ENCODE data around the gene IRF1.

Gene IRF1

DNA sequence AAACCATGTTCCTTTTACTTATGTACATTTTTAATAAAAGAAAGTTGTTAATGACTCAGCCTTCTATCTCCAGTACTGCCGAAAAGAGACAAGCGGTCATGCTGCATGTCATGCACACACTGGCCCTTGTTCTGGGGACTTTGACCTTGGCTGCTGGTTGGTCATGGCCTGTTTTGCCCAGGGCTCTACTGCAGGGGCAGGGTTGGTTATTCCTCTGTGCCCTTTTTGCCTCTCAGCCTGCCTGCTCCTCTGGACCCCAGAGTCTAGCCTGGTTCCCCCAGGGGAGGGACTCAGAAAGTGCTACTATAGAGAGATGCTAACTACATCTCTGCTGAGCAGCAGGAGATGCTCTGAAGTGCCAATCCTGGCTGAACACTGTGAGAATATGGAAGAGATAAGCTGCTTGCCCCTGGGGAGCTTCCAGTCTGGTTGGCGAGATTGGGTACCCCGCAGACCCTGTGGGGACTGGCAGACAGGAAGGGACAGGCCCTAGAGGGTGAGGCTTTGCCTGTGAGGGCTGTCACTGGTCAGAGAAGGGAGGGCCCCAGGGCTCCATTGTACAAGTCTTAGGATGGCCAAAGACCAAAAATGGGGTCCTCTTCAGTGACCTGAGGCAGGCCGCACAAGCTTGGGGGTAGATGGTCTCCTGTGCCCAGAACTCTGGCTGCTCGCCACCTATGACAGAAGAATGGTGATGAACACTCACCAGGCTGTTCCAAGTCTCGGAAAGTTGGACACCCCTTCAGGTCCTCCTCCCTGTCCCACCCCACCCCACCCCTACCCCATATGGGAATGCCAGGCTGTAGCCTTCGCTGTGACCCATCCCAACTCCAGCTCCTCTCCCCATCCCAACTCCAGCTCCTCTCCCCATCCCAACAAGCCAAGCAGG, 14.3 kb downstream of the IRF1 start:
- DNase-seq (ENCODE audit: low read depth in 1 of 2, low spot score in 1 of 2): no peak

DNA sequence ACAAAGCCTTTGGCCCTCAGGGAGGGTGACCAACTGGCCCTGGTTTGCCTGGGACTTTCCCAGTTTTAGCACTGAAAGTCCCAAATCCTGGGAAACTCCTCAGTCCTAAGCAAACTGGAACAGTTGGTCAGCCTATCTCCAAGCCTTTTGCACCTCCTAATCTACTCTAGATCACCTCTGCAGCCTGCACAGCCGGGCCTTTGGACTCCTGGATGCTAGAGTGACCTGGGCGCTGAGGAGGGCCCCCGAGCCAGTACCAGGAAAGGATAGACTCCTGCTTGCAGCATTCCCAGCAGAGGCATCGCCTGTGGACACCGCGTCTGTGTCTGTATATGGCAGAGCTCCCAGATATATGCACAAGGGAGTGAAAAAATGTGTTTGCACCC, 15.1 kb downstream of the IRF1 start:
- DNase-seq (ENCODE audit: low read depth in 1 of 2, low spot score in 1 of 2): no peak

DNA sequence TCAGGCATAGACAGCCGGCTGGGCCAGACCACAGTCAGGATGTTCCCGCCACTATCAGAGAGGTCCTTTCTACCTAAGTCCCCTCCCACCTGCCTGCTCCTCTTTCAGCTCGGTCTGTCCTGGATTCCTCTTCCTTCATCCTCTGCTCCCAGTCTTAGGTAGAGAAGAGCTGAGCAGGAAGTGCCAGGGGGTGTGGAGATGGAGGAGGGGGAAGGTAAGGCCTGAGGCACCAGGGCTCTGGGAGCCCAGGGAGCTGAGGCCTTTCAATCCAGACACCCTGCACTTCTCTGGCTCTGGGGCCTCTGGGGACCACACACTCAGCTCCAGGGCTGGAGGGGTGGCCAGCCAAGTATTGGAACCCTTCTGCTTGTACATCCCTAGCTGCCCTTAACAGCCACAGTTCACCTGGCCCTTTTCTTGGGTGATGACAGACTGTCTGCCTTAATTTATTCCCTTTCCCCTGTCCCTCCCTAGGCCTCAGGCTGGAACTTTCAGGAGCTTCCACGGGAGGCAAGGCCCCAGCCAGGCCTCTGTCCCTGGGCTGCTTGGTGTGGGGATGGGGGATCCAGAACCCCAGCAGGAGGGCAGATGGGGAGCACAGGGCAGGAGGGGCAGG, 15.6 kb downstream of the IRF1 start:
- DNase-seq (ENCODE audit: low read depth in 1 of 2, low spot score in 1 of 2): no peak

DNA sequence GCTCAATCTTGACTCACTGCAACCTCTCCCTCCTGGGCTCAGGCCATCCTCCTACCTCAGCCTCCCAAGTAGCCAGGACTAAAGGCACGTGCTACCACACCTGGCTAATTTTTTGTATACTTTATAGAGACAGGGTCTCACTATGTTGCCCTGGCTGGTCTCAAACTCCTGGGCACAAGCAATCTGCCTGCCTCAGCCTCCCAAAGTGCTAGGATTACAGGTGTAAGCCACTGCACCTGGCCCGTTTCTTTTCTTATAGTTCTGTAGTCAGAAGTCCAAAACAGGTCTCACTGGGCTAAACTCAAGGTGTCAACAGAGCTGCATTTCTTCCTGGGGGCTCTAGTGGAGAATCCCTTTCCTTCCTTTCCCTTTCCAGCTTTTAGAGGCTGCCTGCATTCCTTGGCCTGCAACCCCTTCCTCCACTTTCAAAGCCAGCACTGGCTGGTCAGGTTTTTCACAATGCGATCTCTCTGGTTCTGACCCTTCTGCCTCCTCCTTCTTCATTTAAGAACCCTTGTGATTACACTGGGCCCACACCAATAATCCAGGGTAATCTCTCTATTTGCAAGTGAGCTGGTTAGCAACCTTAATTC, 16.3 kb downstream of the IRF1 start:
- DNase-seq (ENCODE audit: low read depth in 1 of 2, low spot score in 1 of 2): no peak

DNA sequence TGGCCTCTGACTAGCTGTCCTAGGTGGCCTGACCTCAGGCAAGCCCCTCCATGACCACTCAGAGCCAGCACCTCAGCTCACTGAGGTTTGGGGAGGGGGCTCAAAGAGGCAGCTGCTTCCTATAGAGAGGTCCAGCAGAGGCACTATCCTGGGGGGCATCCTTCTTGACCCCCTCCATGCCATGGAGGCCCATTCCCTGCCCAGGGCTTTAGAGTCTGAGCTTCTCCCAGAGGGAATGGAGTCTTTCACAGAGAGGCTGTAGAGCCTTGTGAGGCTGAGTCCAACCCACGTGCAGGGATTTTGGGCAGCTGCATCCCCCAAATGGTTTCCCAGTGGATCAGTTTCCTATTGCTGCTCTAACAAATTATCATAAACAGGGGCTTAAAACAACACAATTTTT, 16.9 kb downstream of the IRF1 start:
- DNase-seq (ENCODE audit: low read depth in 1 of 2, low spot score in 1 of 2): no peak

DNA sequence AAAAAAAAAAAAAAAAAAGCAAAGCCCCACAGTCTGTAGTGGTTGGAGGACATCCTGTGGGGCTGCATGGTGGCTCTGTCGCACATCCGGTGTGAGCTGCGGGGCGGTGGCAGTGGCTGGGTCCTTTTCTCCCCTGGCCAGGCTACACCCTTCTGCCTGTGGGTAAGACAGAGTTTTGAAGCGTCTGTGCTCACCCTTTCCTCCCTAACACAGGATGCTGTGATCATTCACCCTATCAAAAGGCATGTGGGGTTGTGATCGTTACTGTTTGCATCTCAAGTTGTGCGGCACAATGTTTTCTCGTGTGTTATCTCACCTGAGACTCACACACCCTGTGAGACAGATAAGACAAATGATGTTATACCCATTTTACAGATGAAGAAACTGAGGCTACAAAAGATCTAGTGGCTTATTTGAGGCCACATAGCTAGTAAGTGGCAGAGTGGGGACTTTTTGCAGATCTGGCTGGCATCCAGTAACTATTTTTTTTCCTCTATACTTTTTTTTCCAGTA, 17.5 kb downstream of the IRF1 start:
- DNase-seq (ENCODE audit: low read depth in 1 of 2, low spot score in 1 of 2): peak in 1 of 2 donors; percentile 70

DNA sequence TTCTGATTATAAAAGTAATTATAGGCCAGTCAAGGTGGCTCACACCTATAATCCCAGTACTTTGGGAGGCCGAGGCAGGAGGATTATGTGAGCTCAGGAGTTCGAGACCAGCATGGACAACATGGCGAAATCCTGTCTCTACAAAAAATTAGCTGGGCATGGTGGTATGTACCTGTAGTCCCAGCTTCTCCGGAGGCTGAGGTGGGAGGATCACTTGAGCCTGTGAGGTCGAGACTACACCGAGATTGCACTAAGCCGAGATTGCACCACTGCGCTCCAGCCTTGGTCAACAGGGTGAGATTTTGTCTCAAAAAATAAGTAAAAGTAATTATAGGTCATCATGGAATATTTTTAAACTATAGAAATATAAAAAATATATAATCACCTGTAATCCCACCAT, 18.1 kb downstream of the IRF1 start:
- no peak for DNase-seq (ENCODE audit: low read depth in 1 of 2, low spot score in 1 of 2)

DNA sequence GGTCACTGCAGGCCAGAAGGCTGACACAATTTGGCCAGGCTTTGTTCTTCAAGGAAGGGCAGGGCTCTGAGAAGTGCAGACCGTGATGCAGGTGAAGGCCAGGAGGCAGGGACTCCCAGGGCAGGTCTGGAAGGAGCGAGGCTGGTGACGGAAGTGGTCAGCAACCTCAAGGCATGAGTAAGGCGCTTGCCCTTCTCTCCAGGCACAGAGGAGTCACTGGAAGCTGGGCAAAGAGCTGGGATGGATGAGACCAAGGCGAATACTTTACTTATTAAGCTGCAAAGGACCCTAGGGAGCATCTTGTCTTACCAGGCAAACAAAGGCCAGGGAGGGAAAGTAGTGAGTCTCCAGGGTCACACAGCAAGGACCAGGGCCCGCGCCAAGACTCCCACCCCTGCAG, 18.6 kb downstream of the IRF1 start:
- no peak for DNase-seq (ENCODE audit: low read depth in 1 of 2, low spot score in 1 of 2)

DNA sequence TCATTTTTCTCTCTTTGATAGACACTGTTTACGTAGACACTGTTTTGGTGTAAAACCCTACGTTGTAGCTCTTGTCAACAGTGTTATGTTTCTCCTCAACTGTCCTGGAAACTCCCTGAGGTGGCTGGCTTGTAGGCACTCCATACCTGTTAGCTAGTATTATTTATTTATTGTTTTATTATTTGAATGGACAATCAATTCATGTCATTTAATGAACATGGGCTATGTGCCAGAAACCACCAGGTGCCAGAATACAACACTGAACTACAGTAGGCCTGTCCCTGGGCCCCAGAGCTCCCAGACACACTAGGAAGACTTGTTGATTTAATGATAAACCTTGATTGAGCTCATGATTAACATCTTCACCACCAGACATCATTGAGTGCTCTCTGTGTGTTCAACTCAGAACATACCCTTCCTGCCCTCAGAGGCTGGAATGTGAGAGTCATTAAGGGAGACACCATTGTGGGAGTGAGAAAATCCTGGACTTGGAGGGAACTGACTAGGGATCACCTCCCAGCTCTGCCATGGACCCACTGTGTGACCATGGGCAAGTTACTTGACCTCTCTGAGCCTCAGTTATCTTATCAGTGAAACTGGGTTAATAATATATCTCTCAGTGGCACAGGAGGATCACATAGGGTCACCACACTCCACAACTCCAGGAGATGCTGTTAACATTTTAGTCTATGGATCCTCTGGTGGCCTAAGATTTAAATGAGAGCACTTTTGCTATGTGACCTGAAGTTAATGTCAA, 19.2 kb downstream of the IRF1 start:
- DNase-seq (ENCODE audit: low read depth in 1 of 2, low spot score in 1 of 2): no peak

DNA sequence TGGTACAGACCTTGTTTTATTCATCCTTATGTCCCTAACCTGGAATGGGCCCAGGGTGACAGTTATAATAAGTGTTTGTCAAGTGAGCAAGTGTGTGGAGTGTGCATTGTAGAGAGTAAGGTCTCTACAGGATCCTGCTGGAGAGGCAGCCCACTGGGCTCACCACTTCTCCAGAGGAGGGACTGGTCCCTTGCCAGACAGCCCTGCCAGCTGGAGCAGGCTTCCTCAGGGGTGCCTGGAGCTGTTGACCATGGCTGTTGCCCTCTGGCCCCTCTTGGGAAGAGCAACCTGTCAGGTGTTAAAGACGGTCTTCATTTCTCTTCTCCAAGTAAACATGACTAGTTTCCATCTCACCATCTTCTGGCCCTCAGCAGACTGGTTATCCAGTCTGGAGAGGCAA, 20.0 kb downstream of the IRF1 start:
- DNase-seq (ENCODE audit: low read depth in 1 of 2, low spot score in 1 of 2): no peak

DNA sequence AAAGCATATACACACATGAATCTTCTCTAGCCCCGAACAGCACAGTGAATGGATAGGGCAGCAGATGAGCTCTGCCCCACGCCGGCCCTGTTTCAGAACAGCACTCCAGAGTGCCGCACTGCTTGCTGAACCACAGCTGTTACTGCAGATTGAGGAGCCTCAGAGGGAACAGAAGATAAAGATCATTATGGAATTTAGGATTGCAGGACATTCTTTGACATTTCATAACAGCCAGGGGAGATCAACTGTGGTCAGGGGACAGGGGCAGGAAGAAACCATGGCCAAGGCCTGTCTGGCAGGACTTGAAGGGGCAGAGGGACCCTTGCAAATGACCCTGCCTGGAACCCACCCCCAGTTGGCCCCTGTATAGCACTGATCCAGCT, 20.6 kb downstream of the IRF1 start:
- no peak for DNase-seq (ENCODE audit: low read depth in 1 of 2, low spot score in 1 of 2)

DNA sequence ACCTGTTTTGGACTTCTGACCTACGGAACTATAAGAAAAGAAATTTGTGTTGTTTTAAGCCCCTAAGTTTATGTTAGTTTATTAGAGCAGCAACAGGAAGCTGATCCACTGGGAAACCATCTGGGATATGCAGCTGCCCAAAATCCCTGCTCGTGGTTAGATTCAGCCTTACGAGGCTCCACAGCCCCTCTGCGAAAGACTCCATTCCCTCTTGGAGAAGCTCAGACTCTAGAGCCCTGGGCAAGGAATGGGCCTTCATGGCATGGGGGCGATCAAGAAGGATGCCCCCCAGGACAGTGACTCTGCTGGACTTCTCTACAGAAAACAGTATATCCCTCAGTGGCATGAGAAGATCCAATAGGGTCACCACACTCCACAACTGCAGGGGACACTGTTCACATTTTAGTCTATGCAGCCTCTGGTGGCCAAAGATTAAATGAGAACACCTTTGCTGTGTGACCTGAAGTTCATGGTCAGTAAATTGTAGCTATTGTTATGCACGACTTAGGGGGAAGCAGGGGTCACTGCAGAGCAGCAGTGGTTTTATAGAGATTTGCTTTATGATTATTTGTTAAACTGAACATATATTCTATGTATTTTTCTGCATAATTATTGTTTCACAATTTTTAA, 21.1 kb downstream of the IRF1 start:
- no peak for DNase-seq (ENCODE audit: low read depth in 1 of 2, low spot score in 1 of 2)

DNA sequence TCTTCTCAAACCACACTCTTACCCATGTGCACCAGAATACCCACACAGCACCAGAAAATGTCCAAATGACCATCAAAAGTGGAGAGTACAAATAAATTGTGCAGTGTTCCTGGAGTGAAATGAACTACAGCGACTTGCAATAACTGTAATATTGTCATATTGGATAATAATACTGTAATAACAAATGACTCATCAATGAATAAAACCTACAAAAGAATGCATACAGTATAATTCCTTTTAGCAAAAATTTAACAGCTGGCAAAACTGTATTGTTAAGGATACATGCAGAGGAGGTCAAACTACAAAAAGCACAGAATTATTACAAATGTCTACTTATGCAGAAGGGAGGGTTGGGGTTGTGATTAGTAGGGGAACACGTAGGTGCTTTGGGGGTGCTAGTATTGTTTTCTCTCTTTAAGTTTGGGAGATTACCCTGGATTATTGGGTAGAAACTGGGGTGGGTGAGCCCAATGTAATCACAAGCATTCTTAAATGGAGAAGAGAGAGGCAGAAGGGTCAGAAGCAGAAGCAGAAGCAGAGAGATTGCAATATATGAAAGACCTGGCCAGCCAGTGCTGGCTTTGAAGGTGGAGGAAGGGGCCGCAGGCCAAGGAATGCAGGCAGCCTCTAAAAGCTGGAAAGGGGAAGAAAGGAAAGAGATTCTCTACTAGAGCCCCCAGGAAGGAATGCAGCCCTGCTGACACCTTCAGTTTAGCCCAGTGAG, 21.8 kb downstream of the IRF1 start:
- DNase-seq (ENCODE audit: low read depth in 1 of 2, low spot score in 1 of 2): no peak

DNA sequence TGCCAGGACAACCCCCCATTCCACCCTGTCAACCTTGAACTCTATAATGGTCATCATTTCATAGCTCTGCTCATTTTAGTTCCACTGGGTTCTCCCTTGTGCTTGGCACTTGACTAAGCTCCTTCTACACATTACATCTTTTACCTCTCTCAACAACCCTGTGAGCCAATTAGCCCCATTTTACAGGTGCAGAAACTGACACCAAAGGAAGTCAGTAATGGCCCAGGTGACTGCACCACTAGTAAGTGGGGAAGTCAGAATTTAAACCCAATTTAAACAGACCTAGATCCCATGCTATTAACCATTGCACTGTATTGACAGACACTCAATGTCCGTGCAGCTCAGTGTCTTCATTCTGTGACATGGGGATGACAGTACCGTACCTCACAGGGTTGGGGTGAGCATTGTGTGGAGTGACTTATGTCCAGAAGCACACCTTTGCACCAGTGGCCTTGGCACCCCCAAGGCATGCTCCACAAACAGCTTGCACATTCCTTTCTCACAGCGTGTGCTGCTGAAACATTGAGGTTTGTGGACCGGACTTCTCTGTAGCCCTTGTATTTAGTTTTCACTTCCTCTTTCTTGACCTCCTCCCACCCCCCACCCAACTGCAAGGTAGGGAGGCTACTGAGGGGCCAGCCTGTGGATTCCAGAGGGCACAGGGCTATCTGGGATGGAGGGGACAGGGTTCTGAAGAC, 23.1 kb downstream of the IRF1 start:
- no peak for DNase-seq (ENCODE audit: low read depth in 1 of 2, low spot score in 1 of 2)

DNA sequence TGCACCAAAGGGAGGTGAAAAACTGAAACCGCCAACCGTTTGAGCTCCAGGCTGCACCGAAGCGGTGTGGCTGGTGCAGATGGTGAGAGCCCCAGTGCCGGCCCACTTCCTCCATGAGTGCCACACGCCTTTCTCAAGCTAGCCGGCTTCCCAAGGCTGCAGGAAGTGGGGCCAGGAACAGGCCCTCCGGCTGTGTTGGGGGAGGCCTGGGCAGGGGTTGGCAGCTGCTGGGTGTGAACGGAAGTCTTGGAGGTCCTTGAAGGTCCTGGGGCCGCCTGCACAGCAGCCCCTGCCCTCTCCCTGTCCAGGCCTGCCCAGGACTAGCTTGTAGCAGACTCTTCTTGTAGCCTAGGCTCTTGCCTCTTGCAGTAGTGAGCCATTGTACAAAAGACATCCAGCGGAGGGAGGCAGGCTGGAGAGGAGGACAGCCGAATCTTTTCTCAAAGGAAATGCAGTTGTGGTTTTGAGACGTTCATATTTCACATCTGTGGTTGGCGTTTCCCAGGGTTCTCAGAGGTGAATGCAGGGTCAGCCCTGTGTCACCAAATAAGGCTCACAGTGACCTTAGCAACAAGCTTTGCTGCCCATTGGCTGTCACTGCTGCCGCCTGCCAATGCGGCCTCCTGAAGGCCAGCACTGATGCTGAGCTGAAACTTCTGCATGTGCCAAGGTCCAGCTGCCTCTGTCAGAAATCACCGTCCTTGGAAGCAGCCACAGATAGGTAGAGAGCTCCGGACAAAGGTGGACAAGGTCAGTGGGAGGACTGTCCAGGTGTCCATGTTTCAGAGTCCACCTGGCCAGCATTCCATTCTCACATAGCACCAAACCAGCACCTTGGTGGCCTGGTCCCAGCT, 23.9 kb downstream of the IRF1 start:
- DNase-seq (ENCODE audit: low read depth in 1 of 2, low spot score in 1 of 2): no peak

DNA sequence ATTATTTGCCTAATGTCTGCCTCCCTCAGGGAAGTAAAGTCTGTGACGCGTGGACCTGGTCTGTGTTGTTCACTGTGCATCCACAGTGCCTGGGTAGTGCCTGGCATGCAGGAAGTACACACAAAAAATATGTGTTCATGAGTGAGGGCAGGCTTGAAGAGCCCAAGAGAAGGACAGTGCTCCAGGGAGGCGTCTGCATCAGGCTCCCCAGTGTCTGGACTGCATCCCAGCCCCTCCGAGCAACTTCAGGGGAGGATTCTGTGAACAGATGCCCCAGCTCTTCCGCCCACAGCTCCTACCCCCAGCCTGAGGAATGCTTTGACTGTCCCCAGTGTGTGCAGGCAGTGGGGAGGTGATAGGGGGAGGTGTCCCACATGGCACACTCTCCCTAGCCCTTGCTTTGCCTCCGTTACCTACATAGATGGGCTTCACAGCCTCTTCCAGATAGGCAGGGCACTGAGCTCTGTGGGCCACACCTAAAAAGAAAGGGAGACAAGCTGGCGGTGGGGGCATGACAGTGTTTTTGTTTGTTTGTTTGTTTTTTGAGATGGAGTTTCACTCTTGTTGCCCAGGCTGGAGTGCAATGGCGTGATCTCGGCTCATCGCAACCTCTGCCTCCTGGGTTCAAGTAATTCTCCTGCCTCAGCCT, 25.4 kb downstream of the IRF1 start:
- no peak for DNase-seq (ENCODE audit: low read depth in 1 of 2, low spot score in 1 of 2)

DNA sequence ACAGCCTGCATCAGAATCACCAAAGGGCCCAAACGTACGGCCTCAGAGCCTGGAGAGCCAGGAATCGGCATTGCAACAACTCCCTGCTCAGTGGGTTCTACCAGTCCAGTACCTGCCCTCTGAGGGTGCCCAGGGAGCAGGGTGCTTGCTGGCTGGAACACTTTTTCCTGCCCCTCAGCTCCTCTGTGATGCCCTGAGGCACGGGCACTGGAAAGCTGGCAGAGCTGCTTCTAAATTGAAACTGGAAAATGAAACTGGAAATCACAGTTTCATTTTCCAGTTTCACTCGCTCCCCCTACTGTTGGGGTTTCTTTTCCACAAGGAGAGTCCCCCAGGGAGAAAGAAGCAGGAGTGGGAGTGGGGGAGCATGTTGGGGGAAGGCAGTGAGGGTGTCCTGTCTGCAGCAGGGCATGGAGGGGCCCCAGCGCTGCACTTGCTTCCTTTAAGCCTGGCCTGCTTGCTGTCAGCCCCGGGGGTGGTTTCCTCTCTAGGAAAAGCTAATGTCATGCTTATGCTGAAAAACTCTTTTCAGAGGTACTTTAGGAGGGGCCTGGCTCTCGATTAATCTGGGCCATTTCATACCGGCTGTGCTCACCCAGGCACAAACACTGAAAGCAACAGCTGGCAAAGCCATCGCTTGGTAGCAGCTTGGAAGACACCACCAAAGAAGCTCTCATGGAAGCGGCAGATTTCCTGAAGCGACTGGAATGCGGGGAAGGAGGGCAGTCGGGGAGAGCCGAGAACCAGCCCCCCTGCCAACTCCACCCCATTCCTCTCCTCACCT, 26.2 kb downstream of the IRF1 start:
- no peak for DNase-seq (ENCODE audit: low read depth in 1 of 2, low spot score in 1 of 2)

DNA sequence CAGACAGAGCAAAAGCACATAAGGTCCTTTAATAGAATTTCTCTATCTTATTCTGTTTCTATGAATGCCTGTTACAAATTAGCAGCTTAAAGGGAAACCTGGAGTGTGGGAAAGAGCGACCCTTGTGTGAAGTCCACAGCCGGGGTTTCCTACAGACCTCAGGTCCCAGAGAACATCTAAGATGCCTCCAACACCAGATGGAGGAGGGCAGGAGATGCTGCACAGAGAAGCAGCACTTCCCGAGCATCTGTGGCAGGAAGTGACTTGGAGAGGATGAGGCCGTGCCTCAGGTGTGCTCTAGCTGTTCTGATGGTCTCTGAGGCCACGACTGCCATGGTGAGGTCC, 26.8 kb downstream of the IRF1 start:
- no peak for DNase-seq (ENCODE audit: low read depth in 1 of 2, low spot score in 1 of 2)
